HCT116 (cell line): ENCODE data around the gene ESRRB. TPM values are rescaled to one million over a fixed set of nuclear protein-coding genes. Genes with fewer than 3 reads are reported as not detected.

ENCODE experiments used
- ATAC-seq: fragments of 200-7000 bp; cut with Tn5 transposase; 2 replicates; pipeline ENCODE4 v1.9.1; 2020; ENCODE audit warnings: mild to moderate bottlenecking, moderate library complexity
- BruUV-seq: library from RNA; stranded (reverse); fragments of 400-500 nt; replicated peaks from 2 replicates; lab custom pipeline; 2021; lab: Mats Ljungman, UMichigan
- CTCF ChIA-PET: fragments of 300-600 bp; sonication (Branson Sonifier 250); formaldehyde crosslinking; loops from one replicate; lab custom pipeline; 2021; ENCODE audit warnings: antibody characterized with exemption; lab: Charles Lee
- POLR2A ChIA-PET: fragments of 300-600, 350-600 bp; sonication (Branson Sonifier 250); formaldehyde crosslinking; loops from one replicate; lab custom pipeline; 2021; ENCODE audit warnings: antibody characterized with exemption; lab: Charles Lee
- RAD21 ChIA-PET, 2 experiments: fragments of 300-600 bp; sonication (Branson Sonifier 250); formaldehyde crosslinking; loops; one replicate each; lab custom pipeline; 2023; ENCODE audit warnings: low total read pairs in 2 of 2; ENCODE audit not compliant: uncharacterized antibody in 2 of 2, unreplicated experiment in 2 of 2, low non-redundant PET in 1 of 2; lab: Charles Lee
- DNase-seq: peaks from one replicate; pipeline ENCODE4 v3.0.0-alpha.2; 2010; ENCODE audit warnings: low read depth, low spot score
- H2AFZ ChIP-seq: fragments of 200-600 bp; shearing (Covaris generic), sonication (generic); 2 replicates; pipeline ENCODE4 v1.6.1; 2017; ENCODE audit warnings: low read depth, mixed run types, mixed read lengths, antibody characterized with exemption, low read length; ENCODE audit not compliant: poor library complexity, severe bottlenecking
- H3K27ac ChIP-seq: 2 replicates; pipeline ENCODE4 v1.5.1; 2012; ENCODE audit warnings: low read depth, low read length
- H3K27me3 ChIP-seq: fragments of 200-600 bp; sonication (generic); 2 replicates; pipeline ENCODE4 v1.6.1; 2016; ENCODE audit warnings: mixed run types, low read length, mixed read lengths; ENCODE audit not compliant: insufficient read depth
- H3K36me3 ChIP-seq, 2 experiments: fragments of 200-500 bp in 1 of 2; fragments of 200-600 bp in 1 of 2; sonication (Bioruptor generic) in 1 of 2; sonication (generic) in 1 of 2; 2 replicates each; pipeline versions ENCODE4 v1.5.1 to v1.6.1; 2014 to 2016; ENCODE audit warnings: low read length in 2 of 2, inconsistent platforms in 1 of 2, mixed read lengths in 1 of 2, mixed run types in 1 of 2; ENCODE audit not compliant: insufficient read depth in 2 of 2, control insufficient read depth in 1 of 2
- H3K4me1 ChIP-seq, 2 experiments: fragments of 200-600 bp in 1 of 2; sonication (generic) in 1 of 2; 2 replicates each; pipeline versions ENCODE4 v1.5.1 to v1.6.1; 2012 to 2017; ENCODE audit warnings: low read length in 2 of 2, inconsistent platforms in 1 of 2, mild to moderate bottlenecking in 1 of 2, mixed read lengths in 1 of 2, mixed run types in 1 of 2, moderate library complexity in 1 of 2; ENCODE audit not compliant: insufficient read depth in 2 of 2, control insufficient read depth in 1 of 2
- H3K4me2 ChIP-seq: fragments of 200-600 bp; sonication (generic); 2 replicates; pipeline ENCODE4 v1.6.1; 2017; ENCODE audit warnings: mixed run types, low read length, mixed read lengths
- H3K4me3 ChIP-seq, 2 experiments: fragments of 200-600 bp in 1 of 2; sonication (generic) in 1 of 2; replicated peaks in 1 of 2; 2 replicates each; pipeline ENCODE4 v1.5.1; 2011 to 2016; ENCODE audit warnings: low read length in 2 of 2, control low read depth in 1 of 2, low read depth in 1 of 2, mild to moderate bottlenecking in 1 of 2, mixed read lengths in 1 of 2, mixed run types in 1 of 2
- H3K79me2 ChIP-seq: fragments of 200-600 bp; sonication (generic); 2 replicates; pipeline ENCODE4 v1.6.1; 2017; ENCODE audit warnings: mild to moderate bottlenecking, mixed run types, low read length, moderate library complexity, mixed read lengths; ENCODE audit not compliant: insufficient read depth
- H3K9ac ChIP-seq: fragments of 200-600 bp; sonication (generic); 2 replicates; pipeline ENCODE4 v1.6.1; 2016; ENCODE audit warnings: low read length, mixed read lengths
- H3K9me2 ChIP-seq: fragments of 200-600 bp; sonication (generic), shearing (Covaris generic); 2 replicates; pipeline ENCODE4 v1.6.1; 2017; ENCODE audit warnings: mixed run types, mild to moderate bottlenecking, moderate library complexity; ENCODE audit not compliant: insufficient read depth
- H3K9me3 ChIP-seq, 2 experiments: fragments of 200-500 bp in 1 of 2; fragments of 200-600 bp in 1 of 2; sonication (Bioruptor generic) in 1 of 2; sonication (generic) in 1 of 2; 2 replicates each; pipeline ENCODE4 v1.6.1; 2014 to 2017; ENCODE audit warnings: low read length in 2 of 2, mixed read lengths in 2 of 2, inconsistent platforms in 1 of 2, low read depth in 1 of 2, mild to moderate bottlenecking in 1 of 2, mixed run types in 1 of 2, moderate library complexity in 1 of 2; ENCODE audit not compliant: control insufficient read depth in 1 of 2, insufficient read depth in 1 of 2
- H4K20me1 ChIP-seq: fragments of 200-600 bp; sonication (generic), shearing (Covaris generic); 2 replicates; pipeline ENCODE4 v1.6.1; 2017; ENCODE audit warnings: mixed run types, mild to moderate bottlenecking, moderate library complexity; ENCODE audit not compliant: insufficient read depth
- ELF1 ChIP-seq: IDR thresholded peaks from 2 replicates; pipeline ENCODE4 v1.6.1; 2012; ENCODE audit warnings: low read depth, borderline replicate concordance
- MAX ChIP-seq: IDR thresholded peaks from 2 replicates; pipeline ENCODE4 v1.6.1; 2012
- REST ChIP-seq: IDR thresholded peaks from 2 replicates; pipeline ENCODE4 v1.6.1; 2012; ENCODE audit warnings: low read depth
- YY1 ChIP-seq: IDR thresholded peaks from 2 replicates; pipeline ENCODE4 v1.6.1; 2011; ENCODE audit warnings: low read length, low read depth, moderate library complexity, mild to moderate bottlenecking; ENCODE audit not compliant: insufficient replicate concordance; ENCODE audit errors: extremely low read depth
- intact Hi-C: fragments of 100-400 bp; cut with micrococcal nuclease; formaldehyde crosslinking; loops from 2 replicates; pipeline ENCODE4 v1.10.0; 2022
- total RNA-seq: library from RNA; stranded (reverse); gene quantifications from one replicate; pipeline ENCODE4 v1.2.1, GENCODE V29; 2021; ENCODE audit not compliant: unreplicated experiment

ESRRB gene
- total RNA-seq, 1 experiment from 2014 or later: 1.9 TPM

- TF ChIP-seq REST (no peak), MAX (no peak), YY1 (no peak), ELF1 (no peak)
- CTCF ChIA-PET: no interaction called here
Observed at GRCh38 chr14:76405627-76406026, 29.7 kb downstream of the ESRRB start.

More at GRCh38 chr14:76405627-76406026, 29.7 kb downstream of the ESRRB start:
- H2AFZ ChIP-seq: no peak overlapping the region
- no peak overlapping the region for H3K27ac ChIP-seq
- H3K4me1 ChIP-seq: peaks cover 0 to 4% of the 10 kb centered on the region in 2 experiments; a peak in 2 of 4 replicates
- RAD21 ChIA-PET: no interaction called here
- intact Hi-C loops: no loop called here
- no peaks in the 10 kb centered on the region for H3K9me2 ChIP-seq
- no peaks in the 10 kb centered on the region for H3K36me3 ChIP-seq
- DNase-seq: no peak
- H4K20me1 ChIP-seq: no peaks in the 10 kb centered on the region
- no peaks in the 10 kb centered on the region for H3K79me2 ChIP-seq
- H3K4me2 ChIP-seq: no peak overlapping the region
- H3K27me3 ChIP-seq: no peaks in the 10 kb centered on the region
- no peak for ATAC-seq
- BruUV-seq: no TSS peak
- POLR2A ChIA-PET: no interaction called here
- H3K9me3 ChIP-seq: no peaks in the 10 kb centered on the region
- no peak overlapping the region for H3K9ac ChIP-seq
- no peak overlapping the region for H3K4me3 ChIP-seq
